DMS 273 (cell line): ENCODE data around the gene CA11.

ENCODE experiments used
- DNase-seq: peaks from one replicate; lab custom pipeline; 2025; ENCODE audit not compliant: unreplicated experiment; lab: John Stamatoyannopoulos, UW

CA11 gene

DNA sequence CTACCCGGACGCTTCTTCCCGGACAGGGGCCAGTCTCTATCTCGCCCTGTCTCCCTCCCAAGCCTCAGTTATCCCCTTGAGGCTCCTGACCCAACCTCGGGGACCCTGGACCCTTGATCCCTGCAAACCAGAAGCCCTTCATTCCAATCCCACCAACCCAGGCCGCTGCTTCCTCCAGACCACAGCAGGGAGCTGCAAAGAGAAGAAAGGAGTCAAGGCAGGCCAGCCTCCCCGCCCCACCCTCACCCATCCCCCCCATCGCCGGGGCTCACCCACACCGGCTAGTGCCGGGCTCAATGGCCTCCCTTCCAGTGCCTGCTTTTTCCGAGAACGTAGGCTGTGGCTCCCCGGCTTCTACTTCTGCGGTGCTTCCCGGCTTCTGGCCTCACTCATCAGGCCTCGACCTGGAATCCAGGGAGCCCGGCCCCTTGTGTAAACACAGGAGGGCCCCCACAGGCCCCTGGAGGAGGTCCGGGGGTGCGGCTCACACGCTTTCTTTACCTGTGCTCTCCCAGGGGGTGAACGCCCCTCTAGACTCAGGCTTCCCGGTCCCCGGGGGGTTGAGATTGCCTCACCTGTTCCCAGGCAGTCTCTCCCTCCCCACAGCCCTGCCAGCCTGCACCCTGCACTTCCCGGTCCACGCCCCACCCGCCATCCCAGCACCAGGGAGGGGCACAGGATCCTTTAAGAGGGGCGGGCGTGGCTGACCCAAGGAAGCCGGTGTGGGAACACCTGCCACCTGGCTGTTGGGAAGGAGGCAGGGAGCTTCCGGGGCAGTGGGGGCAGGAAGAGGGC, 31.4 kb downstream of the CA11 start, which contains the start of gene FAM83E:
Gene FAM83E (minus strand): TSS at position 641 of the 795 bp plus-strand sequence. CDS start 1,704 bp downstream, outside the sequence.
- peak; percentile 91 for DNase-seq

DNA sequence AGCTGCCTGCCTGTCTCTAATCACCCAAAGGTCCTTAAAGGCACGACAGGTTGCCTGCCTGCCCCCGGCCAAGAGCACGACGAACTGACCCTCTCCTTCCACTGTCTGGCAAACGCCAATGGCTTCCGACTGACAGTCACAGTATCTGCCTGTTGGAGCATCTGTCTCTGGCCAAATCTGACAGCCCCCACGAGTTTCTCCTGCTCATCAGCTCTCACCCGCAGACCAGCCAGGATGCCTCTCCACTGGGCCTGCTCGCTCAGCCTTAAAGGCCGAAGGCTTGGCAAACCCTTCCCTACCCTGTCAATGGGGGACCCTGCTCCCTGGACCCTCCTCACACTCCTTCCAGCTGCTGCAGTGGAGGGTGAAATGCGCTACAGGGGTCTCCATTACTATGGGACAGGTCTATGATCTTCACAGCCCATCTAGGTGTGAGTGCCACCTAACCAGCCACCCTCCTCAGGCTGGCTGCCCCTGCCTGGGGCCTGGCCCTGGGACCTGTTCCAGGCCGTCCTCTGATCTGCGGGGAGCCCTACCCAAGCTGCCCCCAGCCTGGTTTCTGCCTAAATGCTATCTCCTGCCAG, 32.0 kb downstream of the CA11 start:
- DNase-seq: peak; percentile 83

GRCh38 chr19:48613024-48613851, 32.7 kb downstream of the CA11 start:
- DNase-seq: peak; percentile 60

- peak; percentile 36 for DNase-seq
Measured at GRCh38 chr19:48611872-48612271, 34.1 kb downstream of the CA11 start.

DNA sequence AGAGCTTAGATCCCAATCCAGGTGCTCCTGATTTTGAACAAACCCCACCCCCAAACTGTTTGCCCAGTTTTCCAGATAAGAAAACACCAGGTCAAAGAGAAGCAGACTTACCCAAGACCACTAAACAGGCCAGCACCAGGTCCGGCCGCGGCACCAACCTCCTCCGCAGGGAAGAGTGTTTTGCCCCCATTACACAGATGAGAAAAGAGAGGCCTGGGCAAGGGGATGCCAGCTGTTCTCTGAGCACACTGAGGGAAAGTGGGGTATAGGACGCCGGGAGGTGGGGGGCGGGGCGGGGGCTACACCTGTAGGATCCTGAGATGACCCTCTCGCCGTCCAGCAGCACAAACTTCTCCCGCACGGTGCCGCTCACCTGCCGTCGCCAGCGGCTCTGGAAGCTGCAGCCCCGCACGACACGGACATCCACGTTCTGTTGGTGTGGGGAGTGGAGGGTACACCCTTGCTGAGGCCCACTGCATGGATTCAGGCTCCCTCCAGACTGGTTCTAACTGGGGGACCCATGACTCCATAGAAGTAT, 36.3 kb downstream of the CA11 start:
- DNase-seq: no peak

- peak; percentile 87 for DNase-seq
Measured at GRCh38 chr19:48608798-48609263, 37.2 kb downstream of the CA11 start.

DNA sequence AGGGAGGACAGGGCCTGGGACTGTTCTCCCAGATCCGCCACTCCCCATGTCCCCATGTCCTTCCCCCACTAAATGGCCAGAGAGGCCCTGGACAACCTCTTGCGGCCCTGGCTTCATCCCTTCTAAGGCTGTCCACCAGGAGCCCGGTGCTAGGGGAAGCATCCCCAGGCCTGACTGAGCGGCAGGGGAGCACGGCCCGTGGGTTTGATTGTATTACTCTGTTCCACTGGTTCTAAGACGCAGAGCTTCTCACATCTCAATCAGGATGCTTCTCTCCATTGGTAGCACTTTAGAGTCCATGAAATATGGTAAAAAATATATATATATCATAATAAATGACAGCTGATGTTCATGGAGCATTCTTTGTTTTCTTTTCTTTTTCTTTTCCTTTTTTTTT, 38.6 kb downstream of the CA11 start:
- no peak for DNase-seq

- DNase-seq: no peak
Measured at GRCh38 chr19:48606463-48607358, 39.3 kb downstream of the CA11 start, which contains the start of gene SPACA4. Gene SPACA4, plus strand, starts transcription at chr19:48606742. Its CDS starts 237 bp downstream, at chr19:48606979.

DNA sequence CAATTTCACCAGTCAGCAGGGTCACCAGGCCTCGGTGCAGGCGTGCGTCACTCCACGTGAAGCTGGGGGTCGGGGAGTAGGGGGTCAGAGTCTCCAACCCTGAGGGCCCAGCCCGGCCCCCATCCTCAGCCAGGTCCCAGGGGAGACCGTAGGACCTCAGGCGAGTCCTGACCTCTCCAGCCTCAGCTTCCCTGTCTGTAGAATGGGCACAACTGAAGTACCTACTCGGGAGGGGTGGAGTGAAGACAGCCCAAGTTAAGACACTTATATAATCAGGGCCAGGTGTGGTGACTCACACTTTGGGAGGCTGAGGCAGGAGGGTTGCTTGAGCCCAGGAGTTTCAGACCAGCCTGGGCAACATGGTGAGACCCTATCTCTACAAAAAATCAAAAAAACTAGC, 42.1 kb downstream of the CA11 start:
- DNase-seq: no peak

DNA sequence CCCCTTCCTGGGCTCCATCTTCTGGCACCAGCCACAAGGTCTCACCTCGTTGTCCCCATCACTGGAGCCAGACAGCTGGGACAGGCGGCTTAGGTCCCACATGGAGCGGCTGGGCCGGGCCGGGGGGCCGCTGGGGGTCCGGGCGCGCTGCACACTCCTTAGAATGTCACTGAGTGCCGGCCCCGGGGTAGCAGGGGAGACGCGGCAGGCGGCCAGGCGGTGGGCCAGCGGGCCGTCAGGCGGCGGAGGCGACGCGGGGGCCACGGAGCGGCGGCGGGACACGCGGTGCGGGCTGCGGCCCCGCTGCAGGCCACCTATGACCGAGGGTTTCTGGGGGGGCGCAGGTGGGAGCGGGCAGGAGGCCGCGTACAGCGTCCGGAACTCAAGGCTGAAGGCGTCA, 42.5 kb downstream of the CA11 start:
- no peak for DNase-seq

- DNase-seq: no peak
Measured at GRCh38 chr19:48603001-48603400, 43.0 kb downstream of the CA11 start.

DNA sequence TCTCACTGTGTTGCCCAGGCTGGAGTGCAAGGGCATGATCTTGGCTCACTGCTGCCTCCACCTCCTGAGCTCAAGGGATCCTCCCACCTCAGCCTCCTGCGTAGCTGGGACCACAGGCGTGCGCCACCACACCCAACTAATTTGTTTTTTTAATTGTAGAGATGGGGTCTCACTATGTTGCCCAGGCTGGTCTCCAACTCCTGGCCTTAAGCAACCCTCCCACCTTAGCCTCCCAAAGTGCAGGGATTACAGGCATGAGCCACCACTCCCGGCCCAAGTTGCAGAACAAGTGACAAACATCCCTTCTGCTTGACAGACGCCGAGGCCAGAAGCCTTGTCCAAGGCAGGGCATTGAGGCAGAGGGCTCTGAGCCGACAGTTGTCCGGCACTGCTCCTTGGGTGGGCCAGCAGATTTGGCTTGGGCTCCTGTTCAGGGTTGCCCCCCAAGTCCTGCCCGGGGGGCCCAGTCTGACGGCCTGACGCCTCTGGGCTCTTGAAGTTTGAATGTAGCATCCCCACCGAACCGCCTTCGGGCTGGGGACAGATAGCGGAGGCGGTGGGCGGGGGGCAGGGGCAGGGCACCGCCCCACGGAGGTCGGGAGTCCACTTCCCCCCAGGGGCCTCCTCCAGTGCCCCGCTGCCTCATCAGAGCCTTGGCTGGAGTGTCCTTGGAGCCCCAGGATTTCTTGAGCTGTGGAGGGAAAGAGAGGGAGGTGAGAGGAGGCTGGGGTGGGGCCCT, 45.1 kb downstream of the CA11 start:
- no peak for DNase-seq

DNA sequence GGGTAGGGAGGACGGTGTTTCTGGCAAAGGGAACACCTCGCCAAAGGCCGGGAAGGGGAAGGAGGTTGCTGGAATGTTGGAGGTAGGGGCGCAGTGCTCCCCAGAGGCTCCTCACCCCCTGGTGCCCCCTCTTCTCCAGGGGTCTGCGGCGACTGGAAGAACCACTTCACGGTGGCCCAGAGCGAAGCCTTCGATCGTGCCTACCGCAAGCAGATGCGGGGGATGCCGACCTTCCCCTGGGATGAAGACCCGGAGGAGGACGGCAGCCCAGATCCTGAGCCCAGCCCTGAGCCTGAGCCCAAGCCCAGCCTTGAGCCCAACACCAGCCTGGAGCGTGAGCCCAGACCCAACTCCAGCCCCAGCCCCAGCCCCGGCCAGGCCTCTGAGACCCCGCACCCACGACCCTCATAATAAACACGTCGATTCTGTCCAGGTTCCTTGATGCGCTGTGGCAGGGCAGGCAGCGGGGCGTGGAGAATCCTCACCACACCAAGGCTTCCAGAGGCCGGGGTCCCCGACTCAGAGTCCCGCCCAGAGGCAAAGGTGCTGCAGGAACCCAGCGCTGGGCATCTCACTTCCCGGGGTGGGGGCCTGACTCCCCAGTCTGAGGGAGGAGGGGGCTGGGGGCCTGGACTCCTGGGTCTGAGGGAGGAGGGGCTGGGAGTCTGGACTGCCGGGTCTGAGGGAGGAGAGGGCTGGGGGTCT, 46.8 kb downstream of the CA11 start:
- DNase-seq: no peak

DNA sequence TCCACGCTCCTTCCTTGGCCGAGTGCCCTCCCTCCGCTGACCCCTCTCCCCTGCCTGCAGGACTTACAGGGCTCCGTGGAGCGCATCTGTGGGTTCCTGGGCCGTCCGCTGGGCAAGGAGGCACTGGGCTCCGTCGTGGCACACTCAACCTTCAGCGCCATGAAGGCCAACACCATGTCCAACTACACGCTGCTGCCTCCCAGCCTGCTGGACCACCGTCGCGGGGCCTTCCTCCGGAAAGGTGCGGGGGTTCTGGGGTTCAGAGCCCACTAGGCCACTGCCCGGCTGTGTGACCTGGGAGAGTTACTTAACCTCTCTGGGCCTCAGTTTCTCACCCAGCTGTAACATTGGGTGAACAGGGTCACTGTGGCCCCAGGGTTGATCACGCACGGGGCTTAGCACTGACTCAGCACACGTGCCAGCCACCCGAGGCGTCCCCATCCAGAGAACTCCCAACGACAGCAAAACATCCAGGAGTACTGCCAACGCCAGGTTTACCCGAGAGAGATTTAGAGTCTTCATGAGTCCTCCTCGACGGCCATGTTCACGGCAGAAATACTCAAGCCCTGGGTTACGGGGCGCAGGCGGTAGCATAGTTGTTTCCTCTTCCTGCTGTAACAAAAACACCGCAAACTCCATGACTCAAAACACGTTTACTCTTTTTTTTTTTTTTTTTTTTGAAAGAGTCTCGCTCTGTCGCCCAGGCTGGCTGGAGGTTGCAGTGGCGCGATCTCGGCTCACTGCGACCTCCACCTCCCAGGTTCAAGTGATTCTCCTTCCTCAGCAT, 49.1 kb downstream of the CA11 start:
- no peak for DNase-seq

- DNase-seq: no peak
Measured at GRCh38 chr19:48596237-48596636, 49.8 kb downstream of the CA11 start.

DNA sequence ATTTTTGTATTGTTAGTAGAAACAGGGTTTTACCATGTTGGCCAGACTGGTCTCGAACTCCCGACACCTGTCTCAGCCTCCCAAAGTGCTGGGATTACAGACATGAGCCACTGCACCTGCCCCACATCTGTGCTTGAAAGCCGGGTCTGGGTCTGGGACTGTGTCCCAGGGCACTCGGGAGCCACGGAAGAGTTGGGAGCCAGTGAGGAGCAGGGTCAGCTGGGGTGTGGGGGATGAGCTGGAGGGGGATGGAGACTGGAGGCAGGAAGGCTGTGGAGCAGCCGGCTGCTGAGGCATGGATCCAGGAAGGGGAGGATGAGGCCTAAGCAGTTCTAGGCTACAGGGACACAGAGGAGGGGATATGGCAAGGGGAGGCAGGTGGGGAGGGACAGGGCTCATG, 50.2 kb downstream of the CA11 start:
- no peak for DNase-seq

GRCh38 chr19:48595171-48595570, 50.8 kb downstream of the CA11 start:
- DNase-seq: no peak

DNA sequence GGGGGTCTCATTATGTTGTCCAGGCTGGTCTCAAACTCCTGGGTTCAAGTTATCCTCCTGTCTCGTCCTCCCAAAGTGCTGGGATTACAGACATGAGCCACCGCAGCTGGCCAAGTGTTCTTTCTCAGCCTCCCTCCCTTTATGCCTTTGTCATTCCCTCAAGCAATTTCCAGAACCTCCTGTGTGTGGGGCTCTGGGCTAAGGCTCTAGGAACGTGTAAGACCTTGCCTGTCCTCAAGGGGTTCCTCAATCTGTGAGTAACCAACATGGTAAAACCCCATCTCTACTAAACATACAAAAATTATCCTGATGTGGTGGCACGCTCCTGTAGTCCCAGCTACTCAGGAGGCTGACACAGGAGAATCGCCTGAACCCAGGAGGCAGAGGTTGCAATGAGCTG, 55.0 kb downstream of the CA11 start:
- peak; percentile 38 for DNase-seq
